ENCODE results near the gene TRNAU1AP. TPM values are rescaled to one million over a fixed set of nuclear protein-coding genes. Genes with fewer than 3 reads are reported as not detected.

TRNAU1AP gene
- total and polyA plus RNA-seq, 2 of the 13 experiments (the other 11 are each of a cell fraction or from before 2014, with no cell fraction given) = 29.0 to 42.9 TPM

GRCh38 chr1:28505406-28506187 is 47.3 kb upstream of the TRNAU1AP start, which contains the start of gene RCC1 (continued):
- TF ChIP-seq, protein P1, sequence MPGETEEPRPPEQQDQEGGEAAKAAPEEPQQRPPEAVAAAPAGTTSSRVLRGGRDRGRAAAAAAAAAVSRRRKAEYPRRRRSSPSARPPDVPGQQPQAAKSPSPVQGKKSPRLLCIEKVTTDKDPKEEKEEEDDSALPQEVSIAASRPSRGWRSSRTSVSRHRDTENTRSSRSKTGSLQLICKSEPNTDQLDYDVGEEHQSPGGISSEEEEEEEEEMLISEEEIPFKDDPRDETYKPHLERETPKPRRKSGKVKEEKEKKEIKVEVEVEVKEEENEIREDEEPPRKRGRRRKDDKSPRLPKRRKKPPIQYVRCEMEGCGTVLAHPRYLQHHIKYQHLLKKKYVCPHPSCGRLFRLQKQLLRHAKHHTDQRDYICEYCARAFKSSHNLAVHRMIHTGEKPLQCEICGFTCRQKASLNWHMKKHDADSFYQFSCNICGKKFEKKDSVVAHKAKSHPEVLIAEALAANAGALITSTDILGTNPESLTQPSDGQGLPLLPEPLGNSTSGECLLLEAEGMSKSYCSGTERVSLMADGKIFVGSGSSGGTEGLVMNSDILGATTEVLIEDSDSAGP (CRISPR knock-in tag; IDR thresholded peaks at IDR 0.05; ENCODE audit: borderline replicate concordance) = peak; percentile 50; the same call in 1 of the 2 replicates
- TF ChIP-seq PCBP2 (optimal IDR thresholded peaks at IDR 0.05; ENCODE audit: low read depth, low read length, poor library complexity, severe bottlenecking) (no peak), NFIC (IDR thresholded peaks at IDR 0.05; ENCODE audit: low read length) (peak; percentile 82), IRF1 (CRISPR knock-in tag; IDR thresholded peaks at IDR 0.05; ENCODE audit: low read depth) (no peak), HDAC2 (CRISPR knock-in tag; IDR thresholded peaks at IDR 0.05) (peak; percentile 50; the same call in 1 of the 2 replicates), ISL2 (CRISPR knock-in tag; IDR thresholded peaks at IDR 0.05) (0 out of 2 replicates have a peak, but pooled peaks have one; percentile 21), ZNF101 (CRISPR knock-in tag; IDR thresholded peaks at IDR 0.05; ENCODE audit: borderline replicate concordance, low read depth) (no peak), SP1 (IDR thresholded peaks at IDR 0.05) (no peak), SP1 (CRISPR knock-in tag; IDR thresholded peaks at IDR 0.05) (peak; percentile 38; the same call in 1 of the 2 replicates), ZNF530 (CRISPR knock-in tag; IDR thresholded peaks at IDR 0.05; ENCODE audit: low read depth) (no peak), ZNF766 (CRISPR knock-in tag; IDR thresholded peaks at IDR 0.05; ENCODE audit: borderline replicate concordance) (no peak), ZNF124 (CRISPR knock-in tag; IDR thresholded peaks at IDR 0.05) (no peak)
- TF ChIP-seq, protein P2, sequence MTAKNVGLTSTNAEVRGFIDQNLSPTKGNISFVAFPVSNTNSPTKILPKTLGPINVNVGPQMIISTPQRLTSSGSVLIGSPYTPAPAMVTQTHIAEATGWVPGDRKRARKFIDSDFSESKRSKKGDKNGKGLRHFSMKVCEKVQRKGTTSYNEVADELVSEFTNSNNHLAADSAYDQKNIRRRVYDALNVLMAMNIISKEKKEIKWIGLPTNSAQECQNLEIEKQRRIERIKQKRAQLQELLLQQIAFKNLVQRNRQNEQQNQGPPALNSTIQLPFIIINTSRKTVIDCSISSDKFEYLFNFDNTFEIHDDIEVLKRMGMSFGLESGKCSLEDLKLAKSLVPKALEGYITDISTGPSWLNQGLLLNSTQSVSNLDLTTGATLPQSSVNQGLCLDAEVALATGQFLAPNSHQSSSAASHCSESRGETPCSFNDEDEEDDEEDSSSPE (CRISPR knock-in tag; IDR thresholded peaks at IDR 0.05) = peak; percentile 9
- TF ChIP-seq, protein P3, sequence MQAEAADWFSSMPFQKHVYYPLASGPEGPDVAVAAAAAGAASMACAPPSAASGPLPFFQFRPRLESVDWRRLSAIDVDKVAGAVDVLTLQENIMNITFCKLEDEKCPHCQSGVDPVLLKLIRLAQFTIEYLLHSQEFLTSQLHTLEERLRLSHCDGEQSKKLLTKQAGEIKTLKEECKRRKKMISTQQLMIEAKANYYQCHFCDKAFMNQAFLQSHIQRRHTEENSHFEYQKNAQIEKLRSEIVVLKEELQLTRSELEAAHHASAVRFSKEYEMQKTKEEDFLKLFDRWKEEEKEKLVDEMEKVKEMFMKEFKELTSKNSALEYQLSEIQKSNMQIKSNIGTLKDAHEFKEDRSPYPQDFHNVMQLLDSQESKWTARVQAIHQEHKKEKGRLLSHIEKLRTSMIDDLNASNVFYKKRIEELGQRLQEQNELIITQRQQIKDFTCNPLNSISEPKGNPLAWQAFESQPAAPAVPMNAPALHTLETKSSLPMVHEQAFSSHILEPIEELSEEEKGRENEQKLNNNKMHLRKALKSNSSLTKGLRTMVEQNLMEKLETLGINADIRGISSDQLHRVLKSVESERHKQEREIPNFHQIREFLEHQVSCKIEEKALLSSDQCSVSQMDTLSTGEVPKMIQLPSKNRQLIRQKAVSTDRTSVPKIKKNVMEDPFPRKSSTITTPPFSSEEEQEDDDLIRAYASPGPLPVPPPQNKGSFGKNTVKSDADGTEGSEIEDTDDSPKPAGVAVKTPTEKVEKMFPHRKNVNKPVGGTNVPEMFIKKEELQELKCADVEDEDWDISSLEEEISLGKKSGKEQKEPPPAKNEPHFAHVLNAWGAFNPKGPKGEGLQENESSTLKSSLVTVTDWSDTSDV (CRISPR knock-in tag; IDR thresholded peaks at IDR 0.05) = no peak
- TF ChIP-seq, protein P4, sequence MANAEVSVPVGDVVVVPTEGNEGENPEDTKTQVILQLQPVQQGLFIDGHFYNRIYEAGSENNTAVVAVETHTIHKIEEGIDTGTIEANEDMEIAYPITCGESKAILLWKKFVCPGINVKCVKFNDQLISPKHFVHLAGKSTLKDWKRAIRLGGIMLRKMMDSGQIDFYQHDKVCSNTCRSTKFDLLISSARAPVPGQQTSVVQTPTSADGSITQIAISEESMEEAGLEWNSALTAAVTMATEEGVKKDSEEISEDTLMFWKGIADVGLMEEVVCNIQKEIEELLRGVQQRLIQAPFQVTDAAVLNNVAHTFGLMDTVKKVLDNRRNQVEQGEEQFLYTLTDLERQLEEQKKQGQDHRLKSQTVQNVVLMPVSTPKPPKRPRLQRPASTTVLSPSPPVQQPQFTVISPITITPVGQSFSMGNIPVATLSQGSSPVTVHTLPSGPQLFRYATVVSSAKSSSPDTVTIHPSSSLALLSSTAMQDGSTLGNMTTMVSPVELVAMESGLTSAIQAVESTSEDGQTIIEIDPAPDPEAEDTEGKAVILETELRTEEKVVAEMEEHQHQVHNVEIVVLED (CRISPR knock-in tag; IDR thresholded peaks at IDR 0.05; ENCODE audit: borderline replicate concordance) = peak; percentile 56; the same call in 1 of the 2 replicates
- TF ChIP-seq, protein P5, sequence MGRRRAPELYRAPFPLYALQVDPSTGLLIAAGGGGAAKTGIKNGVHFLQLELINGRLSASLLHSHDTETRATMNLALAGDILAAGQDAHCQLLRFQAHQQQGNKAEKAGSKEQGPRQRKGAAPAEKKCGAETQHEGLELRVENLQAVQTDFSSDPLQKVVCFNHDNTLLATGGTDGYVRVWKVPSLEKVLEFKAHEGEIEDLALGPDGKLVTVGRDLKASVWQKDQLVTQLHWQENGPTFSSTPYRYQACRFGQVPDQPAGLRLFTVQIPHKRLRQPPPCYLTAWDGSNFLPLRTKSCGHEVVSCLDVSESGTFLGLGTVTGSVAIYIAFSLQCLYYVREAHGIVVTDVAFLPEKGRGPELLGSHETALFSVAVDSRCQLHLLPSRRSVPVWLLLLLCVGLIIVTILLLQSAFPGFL (CRISPR knock-in tag; IDR thresholded peaks at IDR 0.05) = no peak
